Neural cell (in vitro differentiated cells): ENCODE measurements around the gene SMC4. TPM values are rescaled to one million over a fixed set of nuclear protein-coding genes. Genes with fewer than 3 reads are reported as not detected.

Experiments used
- H2AFZ ChIP-seq: fragments of 200-600, 300-800 bp; sonication (generic), shearing (Covaris generic); 2 replicates; pipeline ENCODE4 v1.6.0; 2014; ENCODE audit warnings: low read depth, mild to moderate bottlenecking, antibody characterized with exemption, low read length, moderate library complexity
- H3F3A ChIP-seq: fragments of 200-600 bp; shearing (Covaris generic); 2 replicates; pipeline ENCODE4 v1.6.1; 2016; ENCODE audit warnings: mild to moderate bottlenecking, moderate library complexity, mixed read lengths, antibody characterized with exemption, low read length; ENCODE audit not compliant: insufficient read depth, poor library complexity, severe bottlenecking
- H3K27ac ChIP-seq: fragments of 200-600, 300-800 bp; sonication (generic), shearing (Covaris generic); 2 replicates; pipeline ENCODE4 v1.5.1; 2014; ENCODE audit warnings: mild to moderate bottlenecking, low read length, moderate library complexity
- H3K27me3 ChIP-seq: fragments of 300-800, 200-600 bp; sonication (generic), shearing (Covaris generic); 2 replicates; pipeline ENCODE4 v1.6.0; 2014; ENCODE audit warnings: mild to moderate bottlenecking, low read depth, low read length, moderate library complexity; ENCODE audit not compliant: insufficient read depth
- H3K36me3 ChIP-seq: fragments of 300-800, 200-600 bp; sonication (generic), shearing (Covaris generic); 2 replicates; pipeline ENCODE4 v1.5.1; 2014; ENCODE audit warnings: mild to moderate bottlenecking, antibody characterized with exemption, low read length, moderate library complexity; ENCODE audit not compliant: insufficient read depth
- H3K4me2 ChIP-seq: fragments of 300-800, 200-600 bp; sonication (generic), shearing (Covaris generic); 2 replicates; pipeline ENCODE4 v1.6.0; 2014; ENCODE audit warnings: mild to moderate bottlenecking, low read length
- H3K4me3 ChIP-seq: fragments of 300-800, 200-600 bp; sonication (generic), shearing (Covaris generic); 2 replicates; pipeline ENCODE4 v1.5.1; 2014; ENCODE audit warnings: mild to moderate bottlenecking, low read length, moderate library complexity
- H3K79me2 ChIP-seq: fragments of 200-600 bp; shearing (Covaris generic); replicated peaks from 2 replicates; pipeline ENCODE4 v1.6.0; 2014; ENCODE audit warnings: mild to moderate bottlenecking, low read length, moderate library complexity; ENCODE audit not compliant: insufficient read depth
- H3K9ac ChIP-seq: fragments of 300-800, 200-600 bp; sonication (generic), shearing (Covaris generic); 2 replicates; pipeline ENCODE4 v1.6.1; 2016; ENCODE audit warnings: mild to moderate bottlenecking, low read length, mixed read lengths
- H3K9me2 ChIP-seq: fragments of 200-600 bp; shearing (Covaris generic); 2 replicates; pipeline ENCODE4 v1.6.1; 2016; ENCODE audit warnings: mild to moderate bottlenecking, low read length, mixed read lengths; ENCODE audit not compliant: insufficient read depth
- H3K9me3 ChIP-seq: fragments of 200-600, 300-800 bp; sonication (generic), shearing (Covaris generic); 2 replicates; pipeline ENCODE4 v1.6.1; 2016; ENCODE audit warnings: mild to moderate bottlenecking, mixed run types, low read length, moderate library complexity, mixed read lengths
- H4K20me1 ChIP-seq: fragments of 200-600 bp; shearing (Covaris generic); 2 replicates; pipeline ENCODE4 v1.6.1; 2016; ENCODE audit warnings: mild to moderate bottlenecking, mixed run types; ENCODE audit not compliant: insufficient read depth
- CTCF ChIP-seq: fragments of 450-650 bp; IDR thresholded peaks from 2 replicates; pipeline ENCODE4 v1.5.1; 2014; ENCODE audit warnings: antibody characterized with exemption, mild to moderate bottlenecking, moderate library complexity; ENCODE audit not compliant: poor library complexity, severe bottlenecking
- EP300 ChIP-seq: fragments of 450-650 bp; conservative IDR thresholded peaks from 2 replicates; pipeline ENCODE4 v1.6.1; 2014; ENCODE audit warnings: antibody characterized with exemption, mild to moderate bottlenecking, moderate library complexity; ENCODE audit not compliant: poor library complexity, severe bottlenecking
- EZH2 ChIP-seq: fragments of 200-600, 300-800 bp; shearing (Covaris generic), sonication (generic); IDR thresholded peaks from 2 replicates; pipeline ENCODE4 v1.6.1; 2014; ENCODE audit warnings: antibody characterized with exemption, low read length, borderline replicate concordance, mild to moderate bottlenecking; ENCODE audit not compliant: insufficient read depth, poor library complexity, severe bottlenecking
- MXI1 ChIP-seq: fragments of 450-650 bp; conservative IDR thresholded peaks from 2 replicates; pipeline ENCODE4 v1.6.1; 2014; ENCODE audit warnings: antibody characterized with exemption, mild to moderate bottlenecking; ENCODE audit not compliant: poor library complexity, severe bottlenecking
- POLR2AphosphoS5 ChIP-seq: IDR thresholded peaks from 2 replicates; pipeline ENCODE4 v1.6.1; 2012
- RAD21 ChIP-seq: fragments of 450-650 bp; conservative IDR thresholded peaks from 2 replicates; pipeline ENCODE4 v1.6.1; 2014; ENCODE audit warnings: antibody characterized with exemption, mild to moderate bottlenecking, moderate library complexity
- REST ChIP-seq: IDR thresholded peaks from 2 replicates; pipeline ENCODE4 v1.6.1; 2012; ENCODE audit warnings: borderline replicate concordance
- SMC3 ChIP-seq: fragments of 450-650 bp; conservative IDR thresholded peaks from 2 replicates; pipeline ENCODE4 v1.6.1; 2014; ENCODE audit warnings: antibody characterized with exemption, mild to moderate bottlenecking, moderate library complexity; ENCODE audit not compliant: poor library complexity
- TAF1 ChIP-seq: IDR thresholded peaks from 2 replicates; pipeline ENCODE4 v1.6.1; 2012; ENCODE audit warnings: low read depth
- polyA plus RNA-seq: library from polyadenylated mRNA; depleted of rRNA; stranded (reverse); fragments of >200 nt; gene quantifications from 2 replicates; pipeline ENCODE4 v1.2.3, GENCODE V29; 2014

Gene SMC4
- polyA plus RNA-seq, 1 donor from 2014 or later: 17.4 TPM

GRCh38 chr3:160448845-160449635, 49.6 kb downstream of the SMC4 start:
- Histone ChIP-seq H3K27me3 (no peaks in the 10 kb centered on the region), H3K36me3 (no peaks in the 10 kb centered on the region), H3K79me2 (peaks cover 31% of the 10 kb centered on the region), H3K4me2 (no peak overlapping the region), H4K20me1 (no peaks in the 10 kb centered on the region), H3K4me3 (peak overlapping the region; percentile 74), H3K9me3 (no peaks in the 10 kb centered on the region), H2AFZ (peak overlapping the region; percentile 79), H3K9me2 (no peaks in the 10 kb centered on the region), H3K9ac (peak overlapping the region; percentile 57), H3F3A (no peaks in the 10 kb centered on the region), H3K27ac (no peak overlapping the region)
- no peak for TF ChIP-seq CTCF
- no peak for TF ChIP-seq TAF1
- TF ChIP-seq EP300: no peak
- TF ChIP-seq REST: no peak
- no peak for TF ChIP-seq MXI1
- no peak for TF ChIP-seq POLR2AphosphoS5
- no peak for TF ChIP-seq EZH2
- no peak for TF ChIP-seq SMC3
- TF ChIP-seq RAD21: no peak

- Histone ChIP-seq H3K9me3 (no peaks in the 10 kb centered on the region), H3F3A (no peaks in the 10 kb centered on the region), H3K36me3 (no peaks in the 10 kb centered on the region), H4K20me1 (no peaks in the 10 kb centered on the region), H3K4me2 (peak within 1 kb of the TSS; percentile 59), H3K27me3 (no peaks in the 10 kb centered on the region), H3K9me2 (no peaks in the 10 kb centered on the region), H3K79me2 (peaks cover 26% of the 10 kb centered on the region), H2AFZ (peak within 1 kb of the TSS; percentile 79), H3K9ac (peak within 1 kb of the TSS; percentile 57), H3K4me3 (peak within 1 kb of the TSS; percentile 74), H3K27ac (peak within 1 kb of the TSS; percentile 24)
- TF ChIP-seq RAD21: no peak
- no peak for TF ChIP-seq REST
- peak; percentile 77 for TF ChIP-seq MXI1
- TF ChIP-seq CTCF: no peak
- peak; percentile 8 for TF ChIP-seq EP300
- no peak for TF ChIP-seq SMC3
- peak; percentile 32 for TF ChIP-seq TAF1
- TF ChIP-seq POLR2AphosphoS5: peak; percentile 18
- no peak for TF ChIP-seq EZH2
Observed at GRCh38 chr3:160449636-160450598, 50.5 kb downstream of the SMC4 start, which contains the start of gene TRIM59. Gene TRIM59, minus strand, starts transcription at chr3:160449786. Its CDS starts 10,603 bp downstream, at chr3:160439183.
